Measurements from ENCODE around the gene CA5A.

DNA sequence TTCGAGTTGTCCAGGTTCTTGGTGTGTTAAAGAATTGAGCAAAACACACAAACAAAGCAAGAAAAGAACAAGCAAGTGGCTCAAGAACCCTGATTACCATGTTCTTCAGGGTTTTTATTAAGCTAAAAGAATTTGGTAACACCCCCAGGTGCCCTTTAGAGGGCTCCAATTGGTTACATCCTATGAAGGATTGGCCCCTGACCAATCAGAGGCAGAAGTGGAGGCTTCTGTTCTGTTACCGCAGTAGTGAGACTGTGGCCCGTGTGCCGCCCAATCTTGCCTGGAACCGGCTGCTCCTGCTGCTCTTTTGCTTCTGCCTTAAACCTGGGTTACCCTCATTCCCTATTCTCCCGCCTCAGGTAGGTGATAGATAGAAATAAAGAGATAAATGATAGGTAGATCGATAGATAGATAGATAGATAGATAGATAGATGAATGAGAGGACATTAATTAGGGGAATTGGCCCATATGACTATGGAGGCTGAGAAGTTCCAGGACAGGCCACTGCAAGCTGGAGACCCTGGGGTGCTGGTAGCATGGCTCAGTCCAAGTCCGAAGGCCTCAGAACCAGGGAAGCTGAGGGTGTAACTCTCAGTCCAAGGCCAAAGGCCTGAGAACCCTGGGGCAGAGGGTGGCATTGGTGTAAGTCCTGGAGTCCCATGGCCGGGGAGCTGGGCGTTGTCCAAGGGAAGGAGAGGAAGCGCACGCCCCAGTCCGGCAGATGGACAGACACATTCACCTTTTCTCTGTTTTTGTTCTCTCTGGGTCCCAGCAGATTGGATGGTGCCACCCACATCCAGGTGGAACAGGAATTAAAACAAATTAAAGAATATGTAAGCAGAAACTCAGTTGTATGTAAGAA is 3.5 kb upstream of the CA5A start:
- TF ChIP-seq POLR2AphosphoS5 (IDR thresholded peaks at IDR 0.05; ENCODE audit: low read depth, low read length) (no peak), POLR2A (IDR thresholded peaks at IDR 0.05; ENCODE audit: low read depth, low read length) (no peak), TAF1 (IDR thresholded peaks at IDR 0.05; ENCODE audit: borderline replicate concordance, low read depth, low read length) (no peak)
